HepG2 (cell line): ENCODE data around the gene SNX9. TPM values are rescaled to one million over a fixed set of nuclear protein-coding genes. Genes with fewer than 3 reads are reported as not detected.

Source experiments
- ATAC-seq: fragments of 200-7000 bp; cut with Tn5 transposase; 3 replicates; pipeline ENCODE4 v1.9.1; 2020; ENCODE audit warnings: mild to moderate bottlenecking, moderate library complexity
- BruUV-seq: library from RNA; stranded (reverse); fragments of 400-500 nt; replicated peaks from 2 replicates; lab custom pipeline; 2021; lab: Mats Ljungman, UMichigan
- CTCF ChIA-PET: fragments of 300-600 bp; formaldehyde crosslinking; extraction: SDS; loops from one replicate; lab custom pipeline; 2021; ENCODE audit warnings: low total read pairs, inconsistent platforms, low intra/inter-chr PET ratio; lab: Yijun Ruan, JAX
- POLR2A ChIA-PET: fragments of 350-600 bp; sonication (Branson Sonifier 250); formaldehyde crosslinking; loops from one replicate; lab custom pipeline; 2020; ENCODE audit warnings: antibody characterized with exemption, inconsistent platforms; lab: Yijun Ruan, JAX
- DNase-seq: peaks from one replicate; pipeline ENCODE4 v3.0.0-alpha.2; 2015; ENCODE audit warnings: low spot score
- FAIRE-seq: peaks from 3 replicates; lab custom pipeline; 2011; peaks lifted over from hg19 to GRCh38; lab: Jason Lieb, UNC
- H2AFZ ChIP-seq: one replicate; pipeline ENCODE4 v1.6.1; 2011; ENCODE audit warnings: low read length, inconsistent platforms
- H3K27ac ChIP-seq: fragments of 300-600 bp; 3 replicates; pipeline ENCODE4 v1.8.0; 2011; ENCODE audit warnings: mixed run types, mild to moderate bottlenecking, mixed read lengths, low read length, inconsistent platforms; ENCODE audit not compliant: insufficient read depth; ENCODE audit errors: extremely low read length
- H3K27me3 ChIP-seq, 2 experiments: fragments of 200-600 bp in 1 of 2; 2 replicates in 1 of 2; 3 replicates in 1 of 2; pipeline versions ENCODE4 v1.6.0 to v1.8.0; 2011; ENCODE audit warnings: low read length in 2 of 2, mild to moderate bottlenecking in 2 of 2, moderate library complexity in 2 of 2, inconsistent platforms in 1 of 2; ENCODE audit not compliant: insufficient read depth in 2 of 2, control insufficient read depth in 1 of 2
- H3K36me3 ChIP-seq, 2 experiments: fragments of 200-600 bp in 1 of 2; replicated peaks in 1 of 2; 2 replicates in 1 of 2; 3 replicates in 1 of 2; pipeline versions ENCODE4 v1.5.1 to v1.8.0; 2011; ENCODE audit warnings: low read length in 2 of 2, inconsistent platforms in 1 of 2; ENCODE audit not compliant: insufficient read depth in 2 of 2, control insufficient read depth in 1 of 2
- H3K4me1 ChIP-seq: 2 replicates; pipeline ENCODE4 v1.5.1; 2012; ENCODE audit warnings: low read length, inconsistent platforms; ENCODE audit not compliant: insufficient read depth
- H3K4me2 ChIP-seq: 2 replicates; pipeline ENCODE4 v1.6.0; 2011; ENCODE audit warnings: low read depth, low read length, inconsistent platforms
- H3K4me3 ChIP-seq, 3 experiments: fragments of 200-600 bp in 1 of 3; sonication (generic), shearing (Covaris generic) in 1 of 3; replicated peaks in 1 of 3; 2 replicates each; pipeline ENCODE4 v1.5.1; 2011 to 2016; ENCODE audit warnings: low read length in 3 of 3, inconsistent platforms in 2 of 3, low read depth in 2 of 3, mild to moderate bottlenecking in 2 of 3, control low read depth in 1 of 3, mixed read lengths in 1 of 3; ENCODE audit not compliant: insufficient read depth in 1 of 3
- H3K79me2 ChIP-seq: one replicate; pipeline ENCODE4 v1.6.1; 2011; ENCODE audit warnings: low read length, inconsistent platforms; ENCODE audit not compliant: insufficient read depth
- H3K9ac ChIP-seq: 2 replicates; pipeline ENCODE4 v1.6.0; 2011; ENCODE audit warnings: mild to moderate bottlenecking, low read depth, low read length, inconsistent platforms; ENCODE audit not compliant: insufficient read depth
- H3K9me3 ChIP-seq: 2 replicates; pipeline ENCODE4 v1.5.1; 2012; ENCODE audit warnings: mild to moderate bottlenecking, low read length
- H4K20me1 ChIP-seq: 2 replicates; pipeline ENCODE4 v1.6.0; 2011; ENCODE audit warnings: inconsistent platforms, mild to moderate bottlenecking, low read length, moderate library complexity; ENCODE audit not compliant: insufficient read depth
- ATF4 ChIP-seq, 2 experiments: fragments of 450-650 bp in 1 of 2; sonication (generic) in 1 of 2; formaldehyde crosslinking; IDR thresholded peaks; 2 replicates each; pipeline versions ENCODE4 v1.5.0 to v1.8.0; 2020 to 2022; ENCODE audit warnings: mild to moderate bottlenecking in 1 of 2, missing genetic modification reagents in 1 of 2
- CAMTA2 ChIP-seq: sonication (generic); formaldehyde crosslinking; IDR thresholded peaks from 2 replicates; pipeline ENCODE4 v1.4.0; 2020; ENCODE audit warnings: mild to moderate bottlenecking, missing genetic modification reagents, borderline replicate concordance
- NRL ChIP-seq: sonication (generic); formaldehyde crosslinking; IDR thresholded peaks from 2 replicates; pipeline ENCODE4 v1.5.0; 2020; ENCODE audit warnings: missing genetic modification reagents, mild to moderate bottlenecking, moderate library complexity, borderline replicate concordance
- PLSCR1 ChIP-seq: sonication (generic); formaldehyde crosslinking; IDR thresholded peaks from 2 replicates; pipeline ENCODE4 v1.5.0; 2020; ENCODE audit warnings: missing genetic modification reagents, mild to moderate bottlenecking, borderline replicate concordance
- TERF1 ChIP-seq: sonication (generic); formaldehyde crosslinking; IDR thresholded peaks from 2 replicates; pipeline ENCODE4 v1.8.0; 2022; ENCODE audit warnings: mild to moderate bottlenecking, missing genetic modification reagents, moderate library complexity
- ZNF737 ChIP-seq: sonication (generic); formaldehyde crosslinking; IDR thresholded peaks from 2 replicates; pipeline ENCODE4 v1.5.0; 2020; ENCODE audit warnings: missing genetic modification reagents, mild to moderate bottlenecking, borderline replicate concordance
- ZSCAN22 ChIP-seq: sonication (generic); formaldehyde crosslinking; IDR thresholded peaks from 2 replicates; pipeline ENCODE4 v1.4.0; 2020; ENCODE audit warnings: mild to moderate bottlenecking, missing genetic modification reagents
- WGBS: methylation state at CpG from one replicate; pipeline ENCODE4 v1.1.6; 2017; ENCODE audit warnings: low lambda C conversion rate; 5-methylcytosine and 5-hydroxymethylcytosine counted together
- in situ Hi-C: cut with HindIII; loops from 2 replicates; pipeline ENCODE4 v1.10.0; 2017; ENCODE audit warnings: low pct_unique_long_range_greater_than_20kb; ENCODE audit not compliant: extremely low pct_ligation_motif_present
- intact Hi-C: fragments of 100-400 bp; cut with micrococcal nuclease; formaldehyde crosslinking; loops from one replicate; pipeline ENCODE4 v1.10.0; 2022; ENCODE audit not compliant: unreplicated experiment
- polyA plus RNA-seq, 8 experiments: library from polyadenylated mRNA; depleted of rRNA in 3 of 8; stranded (reverse) in 7 of 8; unstranded in 1 of 8; fragments of >200 nt; fragmentation: Illumina TruSeq in 4 of 8; extraction: Trizol in 4 of 8; gene quantifications; 2 replicates each; pipeline versions ENCODE4 v1.2.1 to v1.2.3, GENCODE V29; 2011 to 2016; ENCODE audit warnings: low read depth in 4 of 8, missing spikeins in 1 of 8, mixed read lengths in 1 of 8; ENCODE audit not compliant: insufficient read depth in 1 of 8
- total RNA-seq, 5 experiments: library from RNA; depleted of rRNA; stranded (reverse); fragments of >200 nt; fragmentation: Illumina TruSeq; extraction: Trizol; gene quantifications; 2 replicates each; pipeline ENCODE4 v1.2.3, GENCODE V29; 2016; ENCODE audit warnings: low read depth in 1 of 5

SNX9 gene
- total and polyA plus RNA-seq, 2 of the 13 experiments (the other 11 are each of a cell fraction or from before 2014, with no cell fraction given): 21.9 to 36.0 TPM

- in situ Hi-C loops (no loop called here), intact Hi-C loops (no loop called here)
- Histone ChIP-seq H4K20me1 (no peaks in the 10 kb centered on the region), H3K27ac (no peak overlapping the region), H2AFZ (no peak overlapping the region), H3K79me2 (no peaks in the 10 kb centered on the region), H3K36me3 (no peaks in the 10 kb centered on the region), H3K4me1 (peaks cover 9% of the 10 kb centered on the region), H3K4me3 (no peak overlapping the region), H3K9ac (no peak overlapping the region), H3K4me2 (no peak overlapping the region), H3K9me3 (no peaks in the 10 kb centered on the region), H3K27me3 (peaks cover 0 to 7% of the 10 kb centered on the region in 2 experiments; a peak in 3 of 5 replicates)
- no peak for TF ChIP-seq NRL (CRISPR knock-in tag)
- no peak for TF ChIP-seq CAMTA2 (CRISPR knock-in tag)
- no peak for TF ChIP-seq PLSCR1 (CRISPR knock-in tag)
- TF ChIP-seq ATF4 (CRISPR knock-in tag; IDR thresholded peaks at IDR 0.05): no peak
- TF ChIP-seq TERF1 (CRISPR knock-in tag): no peak
- no peak for TF ChIP-seq ZNF737 (CRISPR knock-in tag)
- no peak for TF ChIP-seq ZSCAN22 (CRISPR knock-in tag)
- BruUV-seq: no TSS peak
- no peak for DNase-seq
- CTCF ChIA-PET: no interaction called here
- no peak for FAIRE-seq
- WGBS: 78% methylated on average over 3 of the region's 3 CpGs
- no peak for ATAC-seq
- POLR2A ChIA-PET: no interaction called here
These were observed 36.8 kb upstream of the SNX9 start for GRCh38 chr6:157786221-157786620.
